Middle frontal gyrus (tissue), 1 donor: ENCODE results near the gene NPEPL1.

ENCODE experiments used
- DNase-seq: peaks from one replicate; pipeline ENCODE4 v3.0.0-alpha.2; 2015; ENCODE audit warnings: low spot score; ENCODE audit errors: extremely low spot score

Gene NPEPL1

GRCh38 chr20:58700121-58700821 lies 7.7 kb downstream of the NPEPL1 start:
- DNase-seq, result no peak

GRCh38 chr20:58700823-58701222 lies 8.2 kb downstream of the NPEPL1 start:
- DNase-seq, result no peak

- DNase-seq, result no peak
These were observed 9.0 kb downstream of the NPEPL1 start for GRCh38 chr20:58701431-58702160.

GRCh38 chr20:58702161-58702510 lies 9.5 kb downstream of the NPEPL1 start:
- no peak for DNase-seq

GRCh38 chr20:58702859-58703648 lies 10.5 kb downstream of the NPEPL1 start:
- no peak for DNase-seq

- no peak for DNase-seq
These were observed 11.3 kb downstream of the NPEPL1 start for GRCh38 chr20:58703765-58704371.

- no peak for DNase-seq
These were observed 12.8 kb downstream of the NPEPL1 start for GRCh38 chr20:58705208-58705926.

- DNase-seq, result no peak
These were observed 13.7 kb downstream of the NPEPL1 start for GRCh38 chr20:58706150-58706892.

GRCh38 chr20:58706975-58707681 lies 14.5 kb downstream of the NPEPL1 start:
- no peak for DNase-seq

- no peak for DNase-seq
These were observed 15.2 kb downstream of the NPEPL1 start for GRCh38 chr20:58707770-58708169.

GRCh38 chr20:58708246-58708931 lies 15.8 kb downstream of the NPEPL1 start:
- no peak for DNase-seq

GRCh38 chr20:58709013-58709702 lies 16.6 kb downstream of the NPEPL1 start:
- DNase-seq, result no peak

GRCh38 chr20:58709703-58710039 lies 17.1 kb downstream of the NPEPL1 start:
- no peak for DNase-seq

GRCh38 chr20:58710481-58711265 lies 18.1 kb downstream of the NPEPL1 start:
- no peak for DNase-seq

GRCh38 chr20:58711266-58712051 lies 18.9 kb downstream of the NPEPL1 start:
- no peak for DNase-seq

GRCh38 chr20:58712151-58712791 lies 19.7 kb downstream of the NPEPL1 start:
- DNase-seq, result no peak
